Panc1 (cell line): ENCODE data around the gene GJC2.

Experiments used
- POLR2AphosphoS5 ChIP-seq: IDR thresholded peaks from 2 replicates; pipeline ENCODE4 v1.6.1; 2012; ENCODE audit warnings: mild to moderate bottlenecking, low read depth, low read length, moderate library complexity
- REST ChIP-seq, 2 experiments: IDR thresholded peaks; 2 replicates each; pipeline ENCODE4 v1.6.1; 2011 to 2012; ENCODE audit warnings: low read depth in 2 of 2, control low read depth in 1 of 2, low read length in 1 of 2, mild to moderate bottlenecking in 1 of 2, moderate library complexity in 1 of 2; ENCODE audit not compliant: insufficient read depth in 1 of 2
- TF ChIP-seq, protein P1 (sequence below): fragments of 450-650 bp; IDR thresholded peaks from 2 replicates; pipeline ENCODE4 v1.5.1; 2017; ENCODE audit warnings: mild to moderate bottlenecking

- TF ChIP-seq REST (IDR thresholded peaks at IDR 0.05; ENCODE audit: insufficient read depth in 1 of 2, low read depth in 2 of 2, low read length in 1 of 2), result no peak
- TF ChIP-seq, protein P1, sequence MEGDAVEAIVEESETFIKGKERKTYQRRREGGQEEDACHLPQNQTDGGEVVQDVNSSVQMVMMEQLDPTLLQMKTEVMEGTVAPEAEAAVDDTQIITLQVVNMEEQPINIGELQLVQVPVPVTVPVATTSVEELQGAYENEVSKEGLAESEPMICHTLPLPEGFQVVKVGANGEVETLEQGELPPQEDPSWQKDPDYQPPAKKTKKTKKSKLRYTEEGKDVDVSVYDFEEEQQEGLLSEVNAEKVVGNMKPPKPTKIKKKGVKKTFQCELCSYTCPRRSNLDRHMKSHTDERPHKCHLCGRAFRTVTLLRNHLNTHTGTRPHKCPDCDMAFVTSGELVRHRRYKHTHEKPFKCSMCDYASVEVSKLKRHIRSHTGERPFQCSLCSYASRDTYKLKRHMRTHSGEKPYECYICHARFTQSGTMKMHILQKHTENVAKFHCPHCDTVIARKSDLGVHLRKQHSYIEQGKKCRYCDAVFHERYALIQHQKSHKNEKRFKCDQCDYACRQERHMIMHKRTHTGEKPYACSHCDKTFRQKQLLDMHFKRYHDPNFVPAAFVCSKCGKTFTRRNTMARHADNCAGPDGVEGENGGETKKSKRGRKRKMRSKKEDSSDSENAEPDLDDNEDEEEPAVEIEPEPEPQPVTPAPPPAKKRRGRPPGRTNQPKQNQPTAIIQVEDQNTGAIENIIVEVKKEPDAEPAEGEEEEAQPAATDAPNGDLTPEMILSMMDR, result no peak
- no peak for TF ChIP-seq POLR2AphosphoS5
Measured at GRCh38 chr1:228158151-228159007, 8.6 kb downstream of the GJC2 start.
